OCI-LY3 (cell line): Measurements from ENCODE around the gene PHLDB1.

Experiments used
- CTCF ChIP-seq: fragments of 200-600, 300-600 bp; sonication (generic); IDR thresholded peaks from 2 replicates; pipeline ENCODE4 v1.5.1; 2014; ENCODE audit warnings: antibody characterized with exemption, low read length, low read depth
- EZH2phosphoT487 ChIP-seq: fragments of 200-600 bp; shearing (Covaris generic); IDR thresholded peaks from 2 replicates; pipeline ENCODE4 v1.6.1; 2018; ENCODE audit warnings: antibody characterized with exemption, mixed run types, low read depth

GRCh38 chr11:118650366-118650765, 43.0 kb downstream of the PHLDB1 start:
- TF ChIP-seq CTCF (no peak), EZH2phosphoT487 (no peak)
